K562 (cell line): ENCODE measurements around the gene RGMA. TPM values are rescaled to one million over a fixed set of nuclear protein-coding genes. Genes with fewer than 3 reads are reported as not detected.

Experiments
- ATAC-seq: fragments of 200-7000 bp; cut with Tn5 transposase; 3 replicates; pipeline ENCODE4 v1.9.1; 2020; ENCODE audit warnings: moderate library complexity
- BruUV-seq: library from RNA; stranded (reverse); fragments of 400-500 nt; replicated peaks from 2 replicates; lab custom pipeline; 2021; lab: Mats Ljungman, UMichigan
- CTCF ChIA-PET: fragments of 300-600 bp; formaldehyde crosslinking; extraction: SDS; loops from one replicate; lab custom pipeline; 2021; ENCODE audit warnings: low intra/inter-chr PET ratio; lab: Yijun Ruan, JAX
- POLR2A ChIA-PET: fragments of 300-600, 350-650 bp; sonication (Branson Sonifier 250); formaldehyde crosslinking; extraction: SDS; loops from one replicate; lab custom pipeline; 2021; ENCODE audit warnings: antibody characterized with exemption, inconsistent platforms; lab: Yijun Ruan, JAX
- DNase-seq, 4 experiments: peaks; one replicate each; pipeline versions ENCODE4 v3.0.0 to v3.0.0-alpha.2; 2011 to 2018; ENCODE audit warnings: low spot score in 3 of 4, mixed read lengths in 3 of 4; ENCODE audit errors: extremely low read depth in 1 of 4
- FAIRE-seq: peaks from 2 replicates; lab custom pipeline; 2011; peaks lifted over from hg19 to GRCh38; lab: Jason Lieb, UNC
- H2AFZ ChIP-seq: 2 replicates; pipeline ENCODE4 v1.6.0; 2011; ENCODE audit warnings: low read depth, low read length, control low read depth, inconsistent platforms
- H3K27ac ChIP-seq: fragments of 200-600 bp; 3 replicates; pipeline ENCODE4 v1.8.0; 2011; ENCODE audit warnings: low read depth, mild to moderate bottlenecking, control low read depth, inconsistent platforms, low read length, moderate library complexity, mixed read lengths; ENCODE audit errors: extremely low read depth
- H3K27me3 ChIP-seq, 2 experiments: fragments of 300-600 bp in 1 of 2; 2 replicates in 1 of 2; 3 replicates in 1 of 2; pipeline versions ENCODE4 v1.6.0 to v1.8.0; 2011; ENCODE audit warnings: inconsistent platforms in 2 of 2, low read length in 2 of 2, mild to moderate bottlenecking in 1 of 2, mixed read lengths in 1 of 2, moderate library complexity in 1 of 2; ENCODE audit not compliant: control insufficient read depth in 2 of 2, insufficient read depth in 2 of 2
- H3K36me3 ChIP-seq: fragments of 300-600 bp; 3 replicates; pipeline ENCODE4 v1.8.0; 2011; ENCODE audit warnings: mild to moderate bottlenecking, low read length, inconsistent platforms; ENCODE audit not compliant: control insufficient read depth, insufficient read depth
- H3K4me1 ChIP-seq, 2 experiments: fragments of 200-600 bp in 1 of 2; replicated peaks in 1 of 2; 2 replicates in 1 of 2; 3 replicates in 1 of 2; pipeline versions ENCODE4 v1.5.1 to v1.8.0; 2011; ENCODE audit warnings: inconsistent platforms in 2 of 2, low read length in 2 of 2, mild to moderate bottlenecking in 1 of 2, mixed read lengths in 1 of 2, moderate library complexity in 1 of 2; ENCODE audit not compliant: control insufficient read depth in 2 of 2, insufficient read depth in 2 of 2
- H3K4me2 ChIP-seq: 2 replicates; pipeline ENCODE4 v1.6.1; 2011; ENCODE audit warnings: low read length, control low read depth, inconsistent platforms, mixed read lengths; ENCODE audit not compliant: insufficient read depth
- H3K4me3 ChIP-seq: fragments of 200-600 bp; sonication (generic), shearing (Covaris generic); 2 replicates; pipeline ENCODE4 v1.5.1; 2016; ENCODE audit warnings: control low read depth, inconsistent platforms
- H3K79me2 ChIP-seq: fragments of 200-600 bp; 3 replicates; pipeline ENCODE4 v1.8.0; 2011; ENCODE audit warnings: low read length, inconsistent platforms; ENCODE audit not compliant: control insufficient read depth, insufficient read depth
- H3K9ac ChIP-seq, 2 experiments: 2 replicates each; pipeline versions ENCODE4 v1.6.0 to v1.6.1; 2011; ENCODE audit warnings: low read depth in 2 of 2, low read length in 2 of 2, control low read depth in 1 of 2, inconsistent platforms in 1 of 2, mild to moderate bottlenecking in 1 of 2, mixed read lengths in 1 of 2; ENCODE audit not compliant: insufficient read depth in 1 of 2
- H3K9me1 ChIP-seq: one replicate; pipeline ENCODE4 v1.6.0; 2011; ENCODE audit warnings: inconsistent platforms, mild to moderate bottlenecking, low read length, moderate library complexity; ENCODE audit not compliant: control insufficient read depth, insufficient read depth
- H3K9me3 ChIP-seq: replicated peaks from 2 replicates; pipeline ENCODE4 v1.5.1; 2011; ENCODE audit warnings: low read depth, low read length, inconsistent platforms; ENCODE audit not compliant: control insufficient read depth, insufficient read depth
- H4K20me1 ChIP-seq: replicated peaks from 2 replicates; pipeline ENCODE4 v1.6.1; 2011; ENCODE audit warnings: low read length, inconsistent platforms, mixed read lengths; ENCODE audit not compliant: control insufficient read depth, insufficient read depth
- CBFA2T3 ChIP-seq: fragments of 450-650 bp; IDR thresholded peaks from 2 replicates; pipeline ENCODE4 v1.6.1; 2017
- E4F1 ChIP-seq: fragments of 250-450 bp; sonication (Bioruptor Pico); IDR thresholded peaks from 2 replicates; pipeline ENCODE4 v1.5.0; 2021; ENCODE audit warnings: mild to moderate bottlenecking, borderline replicate concordance
- GTF3C2 ChIP-seq: IDR thresholded peaks from 3 replicates; pipeline ENCODE4 v1.6.1; 2011; ENCODE audit warnings: borderline replicate concordance, mild to moderate bottlenecking, moderate library complexity; ENCODE audit not compliant: insufficient read length; ENCODE audit errors: extremely low read depth
- HSF4 ChIP-seq: fragments of 250-450 bp; sonication (Bioruptor Pico); IDR thresholded peaks from 2 replicates; pipeline ENCODE4 v2.1.2; 2022; ENCODE audit warnings: mild to moderate bottlenecking, moderate library complexity, borderline replicate concordance
- JUND ChIP-seq, 2 experiments: IDR thresholded peaks; 2 replicates in 1 of 2; 3 replicates in 1 of 2; pipeline ENCODE4 v1.6.1; 2011; ENCODE audit warnings: borderline replicate concordance in 2 of 2, low read depth in 2 of 2, low read length in 2 of 2, improper control_type of control experiment in 1 of 2, missing biosample characterization in 1 of 2, missing genetic modification characterization in 1 of 2, missing genetic modification reagents in 1 of 2
- ZNF444 ChIP-seq: fragments of 250-450 bp; sonication (Bioruptor Pico); IDR thresholded peaks from 2 replicates; pipeline ENCODE4 v1.4.0; 2020; ENCODE audit warnings: mild to moderate bottlenecking, moderate library complexity
- WGBS: fragments of 100-300 bp; shearing (Covaris generic); methylation state at CpG from one replicate; pipeline ENCODE4 v1.1.6; 2016; ENCODE audit warnings: low coverage, mixed read lengths; ENCODE audit not compliant: insufficient coverage; ENCODE audit errors: missing lambda C conversion rate; 5-methylcytosine and 5-hydroxymethylcytosine counted together
- in situ Hi-C: fragments of 300-500 bp; cut with MboI; formaldehyde crosslinking; loops from 4 replicates; pipeline ENCODE4 v1.15.0; 2018; ENCODE audit warnings: inconsistent platforms, mixed read lengths
- intact Hi-C: fragments of 100-400 bp; cut with micrococcal nuclease; formaldehyde crosslinking; loops from 2 replicates; pipeline ENCODE4 v1.14.2; 2022
- polyA plus RNA-seq, 8 experiments: library from polyadenylated mRNA; depleted of rRNA in 4 of 8; stranded (reverse) in 5 of 8; unstranded in 3 of 8; fragments of >200 nt; fragmentation: Nextera tagmentation in 2 of 8; fragmentation: Illumina TruSeq in 1 of 8; extraction: Ambion mirVana in 2 of 8; extraction: Trizol in 1 of 8; gene quantifications; 2 replicates each; pipeline versions ENCODE4 v1.2.1 to v1.2.3, GENCODE V29; 2011 to 2014; ENCODE audit warnings: inconsistent platforms in 1 of 8, missing spikeins in 1 of 8
- total RNA-seq, 7 experiments: library from RNA; depleted of rRNA in 6 of 7; stranded (reverse); fragments of >200 nt in 6 of 7; fragmentation: Illumina TruSeq in 2 of 7; extraction: Trizol in 2 of 7; gene quantifications; 2 replicates each; pipeline versions ENCODE4 v1.2.1 to v1.2.3, GENCODE V29; 2011 to 2021; ENCODE audit warnings: low replicate concordance in 1 of 7

The RGMA gene
- total and polyA plus RNA-seq, 9 of the 15 experiments (the other 6 are each of a cell fraction or from before 2014, with no cell fraction given) = 0.03 to 0.05 (median 0.03) TPM; not detected in 6

GRCh38 chr15:93073465-93073952, 15.5 kb downstream of the RGMA start:
- Histone ChIP-seq H3K27ac (no peak overlapping the region), H3K27me3 (peaks cover 72 to 73% of the 10 kb centered on the region in 2 experiments), H3K9me1 (no peaks in the 10 kb centered on the region), H3K4me2 (no peak overlapping the region), H3K4me1 (peaks cover 0 to 18% of the 10 kb centered on the region in 2 experiments; a peak in 2 of 5 replicates), H3K36me3 (no peaks in the 10 kb centered on the region), H3K9me3 (no peaks in the 10 kb centered on the region), H3K79me2 (no peaks in the 10 kb centered on the region), H2AFZ (no peak overlapping the region), H3K4me3 (no peak overlapping the region), H4K20me1 (peaks cover 5% of the 10 kb centered on the region; the same call in 1 of the 2 replicates), H3K9ac (no peak overlapping the region)
- DNase-seq = no peak
- 15% methylated on average over 19 of the region's 30 CpGs for WGBS
- FAIRE-seq = no peak
- ATAC-seq = no peak
- ChIA-PET POLR2A (no interaction called here), CTCF (no interaction called here)
- in situ Hi-C loops (no loop called here), intact Hi-C loops (no loop called here)
- no TSS peak for BruUV-seq
- TF ChIP-seq JUND (IDR thresholded peaks at IDR 0.05; ENCODE audit: borderline replicate concordance, low read depth, low read length) = no peak
- no peak for TF ChIP-seq JUND (tag; IDR thresholded peaks at IDR 0.05; ENCODE audit: borderline replicate concordance, low read depth, low read length)
- TF ChIP-seq CBFA2T3 = no peak
- TF ChIP-seq E4F1 (CRISPR knock-in tag) = no peak
- TF ChIP-seq ZNF444 (CRISPR knock-in tag) = no peak
- TF ChIP-seq HSF4 = no peak
- TF ChIP-seq GTF3C2 = no peak
